H9 (cell line): ENCODE results near the gene KRT6A. TPM values are rescaled to one million over a fixed set of nuclear protein-coding genes. Genes with fewer than 3 reads are reported as not detected.
A peak's percentile ranks its signal among the peaks of the same experiment; 100 is the strongest.

Experiments
- DNase-seq: peaks from one replicate; pipeline ENCODE4 v3.0.0-alpha.2; 2017
- H2AFZ ChIP-seq: one replicate; pipeline ENCODE4 v1.6.1; 2013; ENCODE audit warnings: mild to moderate bottlenecking, low read length, control low read depth, moderate library complexity
- H2AK5ac ChIP-seq: 2 replicates; pipeline ENCODE4 v1.6.1; 2013; ENCODE audit warnings: low read length, control low read depth, mixed read lengths; ENCODE audit not compliant: insufficient read length
- H2BK120ac ChIP-seq: one replicate; pipeline ENCODE4 v1.6.1; 2013; ENCODE audit warnings: low read depth, mild to moderate bottlenecking, low read length, control low read depth, inconsistent platforms; ENCODE audit not compliant: poor library complexity, severe bottlenecking
- H2BK12ac ChIP-seq: 2 replicates; pipeline ENCODE4 v1.6.1; 2013; ENCODE audit warnings: low read length, control low read depth, mixed read lengths, low read depth; ENCODE audit not compliant: insufficient read length
- H2BK15ac ChIP-seq: 2 replicates; pipeline ENCODE4 v1.6.1; 2013; ENCODE audit warnings: low read depth, low read length, control low read depth
- H2BK20ac ChIP-seq: one replicate; pipeline ENCODE4 v1.6.1; 2013; ENCODE audit warnings: low read depth, mild to moderate bottlenecking, low read length, control low read depth, inconsistent platforms; ENCODE audit not compliant: poor library complexity, severe bottlenecking
- H2BK5ac ChIP-seq: 2 replicates; pipeline ENCODE4 v1.6.1; 2013; ENCODE audit warnings: low read length, control low read depth, mixed read lengths; ENCODE audit not compliant: insufficient read length
- H3K14ac ChIP-seq: 2 replicates; pipeline ENCODE4 v1.6.1; 2013; ENCODE audit warnings: low read length, control low read depth; ENCODE audit not compliant: insufficient read depth
- H3K18ac ChIP-seq: 2 replicates; pipeline ENCODE4 v1.6.1; 2013; ENCODE audit warnings: low read depth, mild to moderate bottlenecking, mixed read lengths, low read length, control low read depth; ENCODE audit not compliant: insufficient read length
- H3K23ac ChIP-seq: 2 replicates; pipeline ENCODE4 v1.6.1; 2013; ENCODE audit warnings: low read length, control low read depth, mixed read lengths, low read depth; ENCODE audit not compliant: insufficient read length
- H3K23me2 ChIP-seq: 2 replicates; pipeline ENCODE4 v1.6.1; 2013; ENCODE audit warnings: low read depth, mild to moderate bottlenecking, mixed read lengths, low read length, control low read depth; ENCODE audit not compliant: insufficient read length, poor library complexity, severe bottlenecking
- H3K27ac ChIP-seq: 2 replicates; pipeline ENCODE4 v1.5.1; 2013; ENCODE audit warnings: low read length, control low read depth, mixed read lengths, low read depth; ENCODE audit not compliant: insufficient read length
- H3K27me3 ChIP-seq: 2 replicates; pipeline ENCODE4 v1.6.1; 2013; ENCODE audit warnings: low read length, control low read depth, inconsistent platforms; ENCODE audit not compliant: insufficient read depth
- H3K4ac ChIP-seq: 2 replicates; pipeline ENCODE4 v1.6.1; 2013; ENCODE audit warnings: low read depth, mild to moderate bottlenecking, control low read depth, inconsistent platforms, low read length, moderate library complexity
- H3K4me1 ChIP-seq: 2 replicates; pipeline ENCODE4 v1.6.1; 2013; ENCODE audit warnings: low read length, control low read depth, inconsistent platforms; ENCODE audit not compliant: insufficient read depth
- H3K4me2 ChIP-seq: 2 replicates; pipeline ENCODE4 v1.6.1; 2013; ENCODE audit warnings: low read length, control low read depth, mixed read lengths; ENCODE audit not compliant: insufficient read length, insufficient read depth
- H3K56ac ChIP-seq: 2 replicates; pipeline ENCODE4 v1.6.1; 2013; ENCODE audit warnings: low read depth, mild to moderate bottlenecking, mixed read lengths, low read length, control low read depth; ENCODE audit not compliant: insufficient read length
- H3K79me1 ChIP-seq: 2 replicates; pipeline ENCODE4 v1.6.1; 2013; ENCODE audit warnings: low read depth, mild to moderate bottlenecking, moderate library complexity, low read length, control low read depth, inconsistent platforms; ENCODE audit not compliant: insufficient read depth, poor library complexity, severe bottlenecking
- H3K79me2 ChIP-seq: 2 replicates; pipeline ENCODE4 v1.6.1; 2013; ENCODE audit warnings: low read length, control low read depth, inconsistent platforms; ENCODE audit not compliant: insufficient read depth
- H3K9ac ChIP-seq: 2 replicates; pipeline ENCODE4 v1.6.1; 2013; ENCODE audit warnings: low read length, control low read depth, mixed read lengths; ENCODE audit not compliant: insufficient read length; ENCODE audit errors: extremely low read depth
- H3K9me3 ChIP-seq: one replicate; pipeline ENCODE4 v1.6.1; 2013; ENCODE audit warnings: low read depth, low read length, inconsistent platforms; ENCODE audit not compliant: control insufficient read depth
- H3T11ph ChIP-seq: one replicate; pipeline ENCODE4 v1.6.1; 2013; ENCODE audit warnings: mild to moderate bottlenecking, low read length, control low read depth, inconsistent platforms
- H4K20me1 ChIP-seq: one replicate; pipeline ENCODE4 v1.6.1; 2013; ENCODE audit not compliant: control insufficient read depth, insufficient read length, insufficient read depth
- H4K5ac ChIP-seq: 2 replicates; pipeline ENCODE4 v1.6.1; 2013; ENCODE audit warnings: low read depth, mild to moderate bottlenecking, mixed read lengths, low read length, control low read depth; ENCODE audit not compliant: insufficient read length
- H4K8ac ChIP-seq: replicated peaks from 2 replicates; pipeline ENCODE4 v1.6.1; 2013; ENCODE audit warnings: low read length, control low read depth, mixed read lengths, low read depth; ENCODE audit not compliant: insufficient read length
- H4K91ac ChIP-seq: 2 replicates; pipeline ENCODE4 v1.6.1; 2013; ENCODE audit warnings: low read depth, mild to moderate bottlenecking, moderate library complexity, mixed read lengths, low read length, control low read depth; ENCODE audit not compliant: insufficient read length
- H3K27ac Mint-ChIP-seq, 3 experiments: 2 replicates in 2 of 3; 3 replicates in 1 of 3; pipeline ENCODE4 v1.8.0; 2020 to 2021; ENCODE audit warnings: mixed read lengths in 3 of 3, mild to moderate bottlenecking in 1 of 3, moderate library complexity in 1 of 3
- H3K27me3 Mint-ChIP-seq: 2 replicates; pipeline ENCODE4 v1.8.0; 2021; ENCODE audit warnings: low read depth, mild to moderate bottlenecking, moderate library complexity, mixed read lengths
- H3K36me3 Mint-ChIP-seq, 3 experiments: 2 replicates in 2 of 3; 3 replicates in 1 of 3; pipeline ENCODE4 v1.8.0; 2020 to 2021; ENCODE audit warnings: low read depth in 3 of 3, mixed read lengths in 3 of 3; ENCODE audit not compliant: insufficient read depth in 1 of 3
- H3K4me1 Mint-ChIP-seq, 2 experiments: 2 replicates each; pipeline ENCODE4 v1.8.0; 2020; ENCODE audit warnings: mixed read lengths in 2 of 2
- H3K4me3 Mint-ChIP-seq, 2 experiments: 2 replicates in 1 of 2; 3 replicates in 1 of 2; pipeline ENCODE4 v1.8.0; 2020 to 2021; ENCODE audit warnings: mild to moderate bottlenecking in 2 of 2, mixed read lengths in 2 of 2, moderate library complexity in 1 of 2
- H3K9me3 Mint-ChIP-seq, 2 experiments: 2 replicates in 1 of 2; 3 replicates in 1 of 2; pipeline ENCODE4 v1.8.0; 2020; ENCODE audit warnings: mild to moderate bottlenecking in 2 of 2, mixed read lengths in 2 of 2, moderate library complexity in 1 of 2
- CTCF ChIP-seq: fragments of 200-600 bp; sonication (generic); conservative IDR thresholded peaks from 3 replicates; pipeline ENCODE4 v1.8.0; 2021; ENCODE audit warnings: antibody characterized with exemption, mild to moderate bottlenecking
- WGBS: extraction: QIAGEN DNeasy Blood & Tissue Kit; methylation state at CpG from one replicate; pipeline ENCODE4 v1.1.7; 2013; ENCODE audit warnings: missing lambda C conversion rate, low lambda C conversion rate, mixed read lengths; ENCODE audit not compliant: insufficient read length; ENCODE audit errors: extremely low coverage; 5-methylcytosine and 5-hydroxymethylcytosine counted together
- total RNA-seq: library from RNA; stranded (reverse); gene quantifications from 2 replicates; pipeline ENCODE4 v1.2.1, GENCODE V29; 2021

The KRT6A gene
- total RNA-seq, 1 experiment from 2014 or later = not detected

- peak; percentile 13 for DNase-seq
- H3K27me3 ChIP-seq = no peaks in the 10 kb centered on the region; the same call in 1 of the 2 replicates
- H3K9ac ChIP-seq = no peak overlapping the region
- no peak overlapping the region for H3K4me3 Mint-ChIP-seq
- no peak overlapping the region for H3K23ac ChIP-seq
- no peaks in the 10 kb centered on the region for H3K79me1 ChIP-seq
- H2BK12ac ChIP-seq = no peak overlapping the region
- no peak for TF ChIP-seq CTCF
- no peak overlapping the region for H2BK20ac ChIP-seq
- H3K4me1 Mint-ChIP-seq = peaks cover 2 to 4% of the 10 kb centered on the region in 2 experiments; a peak in 2 of 4 replicates
- no peak overlapping the region for H3K14ac ChIP-seq
- no peaks in the 10 kb centered on the region for H3K36me3 Mint-ChIP-seq
- H4K5ac ChIP-seq = no peak overlapping the region
- H3K79me2 ChIP-seq = no peaks in the 10 kb centered on the region
- H3K4me1 ChIP-seq = no peaks in the 10 kb centered on the region
- no peaks in the 10 kb centered on the region for H3K9me3 ChIP-seq
- no peak overlapping the region for H3K18ac ChIP-seq
- no peak overlapping the region for H3T11ph ChIP-seq
- no peak overlapping the region for H3K27ac ChIP-seq
- no peaks in the 10 kb centered on the region for H3K23me2 ChIP-seq
- H2BK120ac ChIP-seq = no peak overlapping the region
- no peak overlapping the region for H4K91ac ChIP-seq
- no peak overlapping the region for H2AK5ac ChIP-seq
- H3K56ac ChIP-seq = no peak overlapping the region
- no peak overlapping the region for H2AFZ ChIP-seq
- H3K27ac Mint-ChIP-seq = no peak overlapping the region
- H3K4me2 ChIP-seq = no peak overlapping the region
- no peak overlapping the region for H2BK15ac ChIP-seq
- H4K8ac ChIP-seq = no peak overlapping the region
- no peak overlapping the region for H3K4ac ChIP-seq
- H3K9me3 Mint-ChIP-seq = no peaks in the 10 kb centered on the region
- H2BK5ac ChIP-seq = no peak overlapping the region
- H3K27me3 Mint-ChIP-seq = peaks cover 8% of the 10 kb centered on the region
- no CpG with 5 or more reads among the region's 4 CpGs for WGBS
- no peaks in the 10 kb centered on the region for H4K20me1 ChIP-seq
These were observed 34.2 kb upstream of the KRT6A start for GRCh38 chr12:52527121-52527800.
